Measurements from ENCODE around the gene UBE2H.
"Not testable (repeated sequence)": the region's sequence is repeated elsewhere in the genome, so short reads cannot be mapped to it uniquely, and the experiment has no call there.

- not testable (repeated sequence) for TF ChIP-seq CTCF (IDR thresholded peaks at IDR 0.05); POLR2AphosphoS5 (IDR thresholded peaks at IDR 0.05; ENCODE audit: insufficient read depth in 1 of 2, low read depth in 1 of 2)
Observed at GRCh38 chr7:129794461-129794860, 158.3 kb downstream of the UBE2H start.
